ENCODE data around the gene GFY.

The GFY gene

DNA sequence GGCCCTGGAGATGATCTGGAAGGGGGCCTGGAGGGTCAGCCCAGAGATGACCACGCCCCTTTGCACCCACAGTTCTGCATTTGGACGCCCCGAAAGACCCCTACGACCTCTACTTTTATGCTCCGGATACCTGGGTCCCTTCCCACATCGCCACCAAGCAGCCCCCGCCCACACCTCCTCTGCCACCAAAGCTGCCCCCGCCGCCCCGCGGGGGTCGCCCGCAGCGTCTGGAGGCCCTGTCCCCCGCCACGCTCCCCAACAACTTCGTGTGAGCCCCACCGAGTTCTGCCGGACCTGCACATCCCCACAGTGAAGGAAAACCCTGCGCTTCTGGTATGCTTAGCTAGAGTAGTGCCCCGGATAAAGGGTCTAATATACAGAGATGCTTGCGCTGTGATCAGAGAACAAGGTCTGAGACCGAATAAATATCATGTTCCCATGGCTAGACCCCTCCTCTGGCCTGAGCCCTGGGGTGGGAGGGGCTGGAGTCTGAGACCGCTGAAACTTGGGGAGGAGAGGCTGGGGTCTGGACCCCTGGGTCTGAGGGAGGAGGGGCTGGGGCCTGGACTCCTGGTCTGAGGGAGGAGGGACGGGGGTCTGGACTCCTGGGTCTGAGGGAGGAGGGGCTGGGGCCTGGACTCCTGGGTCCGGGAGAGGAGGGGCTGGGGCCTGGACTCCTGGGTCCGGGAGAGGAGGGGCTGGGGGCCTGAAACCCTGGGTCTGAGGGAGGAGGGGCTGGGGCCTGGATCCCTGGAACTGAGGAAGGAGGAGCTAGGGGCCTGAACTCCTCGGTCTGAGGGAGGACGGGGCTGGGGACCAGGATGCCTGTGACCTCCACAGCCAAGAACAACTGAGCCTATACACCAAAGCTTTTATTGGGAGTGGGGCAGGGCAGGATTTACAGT is 3.6 kb downstream of the GFY start:
- DNase-seq = no peak

GRCh38 chr19:49430172-49430677 is 5.0 kb downstream of the GFY start:
- DNase-seq = no peak

DNA sequence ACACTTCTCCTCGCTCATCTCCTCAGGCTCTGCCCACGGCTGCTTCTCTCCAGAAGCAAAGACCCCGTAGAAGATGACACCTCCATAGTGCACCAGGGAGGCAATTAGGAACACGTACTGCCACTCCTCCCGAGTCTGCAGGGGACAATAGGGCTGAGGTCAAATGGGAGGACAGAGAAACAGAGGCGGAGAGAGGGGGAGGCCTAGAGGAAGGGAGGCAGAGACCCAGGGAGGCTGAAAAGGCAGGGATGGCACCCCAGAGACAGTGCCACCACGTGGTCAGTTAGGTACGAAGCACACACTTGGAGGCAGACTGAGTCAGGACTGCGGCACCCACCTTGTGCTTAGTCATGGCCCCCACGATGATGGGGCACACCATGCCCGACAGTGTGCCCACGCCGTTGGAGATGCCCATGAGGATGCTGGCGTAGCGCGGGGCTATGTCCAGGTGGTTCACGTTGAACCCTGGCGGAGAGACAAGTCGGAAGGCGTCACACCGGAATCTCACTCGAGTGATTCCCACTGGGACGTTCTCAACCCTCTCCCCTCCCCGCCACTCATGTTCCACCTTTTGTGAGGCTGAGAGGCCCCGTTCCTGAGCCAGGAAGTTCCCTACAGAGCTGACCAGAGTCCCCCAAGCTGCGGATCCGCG is 5.6 kb downstream of the GFY start:
- DNase-seq = no peak

DNA sequence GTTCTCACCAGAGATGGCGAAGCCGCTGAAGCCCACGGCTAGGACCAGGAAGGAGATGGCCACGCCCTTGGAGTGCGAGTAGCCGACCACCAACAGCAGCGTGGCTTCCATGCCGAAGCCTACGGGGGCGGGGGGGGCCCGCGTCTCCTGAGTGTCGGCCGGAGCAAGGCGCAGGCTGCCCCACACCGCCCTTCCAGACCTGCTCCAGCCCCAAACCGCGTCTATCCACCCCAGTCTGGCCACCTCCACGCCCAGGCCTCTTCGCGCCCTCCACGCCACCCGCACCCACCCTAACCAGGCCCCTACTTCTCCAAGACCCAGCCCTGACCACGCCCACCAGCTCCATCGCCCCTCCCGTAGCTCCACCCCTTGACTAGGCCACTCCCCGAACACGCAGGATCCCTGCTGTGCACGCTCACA is 6.2 kb downstream of the GFY start:
- no peak for DNase-seq

- peak; percentile 43 for DNase-seq
These were observed 7.2 kb downstream of the GFY start for GRCh38 chr19:49432141-49433073.

- no peak for DNase-seq
These were observed 8.2 kb downstream of the GFY start for GRCh38 chr19:49433240-49433901.

- no peak for DNase-seq
These were observed 9.9 kb downstream of the GFY start for GRCh38 chr19:49434907-49435583.

DNA sequence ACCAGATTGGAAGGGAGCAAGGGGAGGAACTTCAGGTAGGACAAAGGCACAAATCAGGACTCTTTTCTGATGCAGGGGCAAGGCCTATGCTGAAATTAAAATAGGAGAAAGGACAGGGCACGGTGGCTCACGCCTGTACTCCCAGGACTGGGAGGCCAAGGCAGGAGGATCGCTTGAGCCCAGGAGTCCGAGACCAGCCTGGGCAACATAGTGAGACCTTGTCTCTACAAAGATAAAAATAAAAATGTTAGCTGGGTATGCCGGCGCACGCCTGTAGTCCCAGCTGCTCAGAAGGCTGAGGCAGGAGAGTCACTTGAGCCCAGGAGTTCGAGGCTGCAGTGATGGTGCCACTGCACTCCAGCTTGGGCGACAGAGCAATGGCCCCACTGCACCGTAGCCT is 10.5 kb downstream of the GFY start:
- DNase-seq = no peak

GRCh38 chr19:49436381-49437017 is 11.3 kb downstream of the GFY start:
- DNase-seq = peak; percentile 57

DNA sequence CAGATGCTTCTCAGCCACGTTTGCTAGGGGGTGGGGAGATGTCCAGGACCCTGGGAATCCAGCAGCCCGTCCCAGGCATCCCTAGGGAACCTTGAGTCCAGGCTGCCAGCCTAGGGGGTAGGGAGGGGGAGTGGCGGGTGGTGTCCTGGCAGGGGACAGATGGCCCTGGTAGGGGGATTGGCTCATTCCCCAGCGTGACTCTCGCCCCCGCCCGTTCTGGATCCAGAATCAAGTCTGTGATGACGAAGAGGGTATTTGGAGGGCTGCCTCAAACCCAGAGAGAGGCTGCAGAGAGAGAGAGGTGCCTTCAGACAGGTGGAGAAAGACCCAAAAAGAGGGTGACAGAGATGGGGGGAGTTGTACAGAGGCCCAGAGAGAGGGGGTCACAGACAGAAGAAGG is 12.0 kb downstream of the GFY start:
- no peak for DNase-seq

DNA sequence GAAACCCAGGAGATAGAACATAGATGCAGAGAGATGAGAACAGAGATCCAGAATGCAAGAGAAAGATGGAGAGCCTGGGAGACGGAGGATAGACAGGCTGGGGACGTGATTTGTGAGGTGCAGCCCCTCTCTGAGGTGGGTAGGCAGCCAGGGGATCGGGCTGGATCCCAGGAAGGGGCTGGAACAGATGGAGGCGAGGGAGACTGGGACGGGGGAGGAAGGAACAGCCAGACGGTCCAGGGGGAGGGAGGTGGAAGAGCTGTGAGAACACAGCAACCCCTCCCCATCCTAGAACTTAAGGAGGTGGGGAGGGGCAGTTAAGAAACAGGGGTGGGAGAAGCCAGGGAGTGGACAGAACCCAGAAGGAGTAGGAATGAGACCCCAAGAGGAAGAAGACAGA is 13.1 kb downstream of the GFY start:
- no peak for DNase-seq

DNA sequence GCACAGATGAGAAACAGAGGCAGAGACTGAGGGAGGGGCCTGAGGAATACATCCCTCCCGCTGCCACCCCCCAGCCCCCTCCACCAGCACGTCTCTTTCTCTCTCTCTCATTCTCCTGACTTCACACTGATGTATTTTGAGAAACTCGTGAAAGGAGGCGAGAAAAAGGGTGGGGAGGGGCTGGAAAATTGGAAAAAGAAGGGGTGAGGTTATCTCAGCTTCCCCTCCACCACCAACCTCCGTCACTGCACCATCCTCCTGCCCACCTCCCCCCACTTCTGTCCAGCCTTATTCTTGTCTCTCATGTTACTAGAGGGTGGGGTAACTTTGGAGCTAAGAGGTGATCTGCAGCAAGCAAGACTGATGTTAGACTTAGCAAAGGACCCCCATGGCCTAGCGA is 14.6 kb downstream of the GFY start:
- no peak for DNase-seq

DNA sequence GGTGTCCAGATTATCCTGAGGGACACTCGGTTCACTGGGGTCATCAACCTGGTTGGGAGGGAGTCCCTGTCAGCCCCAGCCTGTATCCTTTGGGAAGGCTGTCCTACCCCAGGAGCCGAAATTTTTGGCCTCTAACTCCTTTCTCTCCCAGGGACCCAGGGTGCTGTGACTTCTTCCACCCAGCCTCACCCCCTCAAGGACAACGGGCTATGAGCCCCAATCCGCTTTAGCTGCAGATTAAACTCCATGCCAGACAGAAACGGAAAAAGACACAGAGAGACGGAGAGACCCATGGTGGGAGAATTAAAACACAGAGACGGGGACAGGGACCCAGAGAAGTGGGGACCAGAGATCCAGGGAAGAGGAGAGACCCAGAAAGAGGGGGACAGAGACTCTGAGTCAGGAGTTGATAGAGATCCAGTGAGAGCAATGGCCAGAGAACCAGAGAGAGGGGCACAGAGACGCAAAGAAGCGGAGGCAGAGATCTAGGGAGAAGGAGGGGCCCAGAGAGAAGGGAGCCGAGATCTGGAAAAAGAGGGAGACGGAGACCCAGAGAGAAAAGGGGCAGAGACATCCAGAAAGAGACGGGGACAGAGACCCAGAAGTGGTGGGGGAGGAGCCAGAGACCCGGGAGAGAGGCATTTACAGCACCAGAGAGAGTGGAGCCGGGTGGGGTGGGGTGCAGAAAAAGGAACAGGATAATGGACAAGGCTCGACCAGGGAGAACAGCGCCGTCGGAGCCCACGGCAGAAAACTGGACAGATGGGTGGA is 15.4 kb downstream of the GFY start:
- no peak for DNase-seq

DNA sequence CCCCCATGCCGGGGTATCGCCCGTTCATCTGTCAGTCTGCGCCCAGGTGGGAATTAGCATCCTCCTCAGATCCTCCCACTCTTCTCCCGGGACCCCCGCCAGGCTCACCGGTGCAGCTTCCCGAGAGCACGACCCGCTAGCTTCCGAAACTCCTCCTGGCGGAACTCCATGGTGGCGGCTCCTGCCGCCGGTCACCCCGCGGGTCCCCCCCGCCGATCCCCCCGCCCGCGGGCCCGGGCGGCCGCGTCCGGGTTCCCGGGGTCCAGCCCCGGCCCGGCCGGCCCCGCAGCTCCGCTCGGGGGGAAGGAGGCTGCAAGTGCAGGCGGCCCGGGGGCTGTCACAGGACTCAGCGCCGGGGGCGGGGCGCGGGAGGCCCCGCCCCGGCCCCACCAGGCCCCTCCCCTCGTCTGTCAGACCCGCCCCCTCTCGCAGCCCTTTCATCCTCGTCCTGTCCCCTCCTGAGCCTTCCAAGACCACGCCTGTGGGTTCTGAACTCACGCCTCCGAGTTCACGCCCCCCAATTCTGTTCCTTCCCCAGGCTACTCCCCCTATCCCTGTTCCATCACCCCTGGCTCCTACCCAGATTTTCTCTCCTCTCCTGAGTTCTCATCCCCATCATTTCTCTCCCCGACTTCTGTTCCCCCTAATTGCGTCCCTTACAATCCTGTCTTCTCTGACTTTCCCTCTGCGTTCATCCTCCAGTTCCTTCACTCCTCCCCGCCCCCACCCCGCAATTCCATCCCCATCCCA is 16.2 kb downstream of the GFY start, which contains the start of gene SLC17A7:
Gene SLC17A7, minus strand, starts transcription at position 318 of the 750 bp plus-strand sequence. Its CDS starts 148 bp downstream, at position 170.
- peak; percentile 56 for DNase-seq

GRCh38 chr19:49441960-49442350 is 16.8 kb downstream of the GFY start:
- no peak for DNase-seq

DNA sequence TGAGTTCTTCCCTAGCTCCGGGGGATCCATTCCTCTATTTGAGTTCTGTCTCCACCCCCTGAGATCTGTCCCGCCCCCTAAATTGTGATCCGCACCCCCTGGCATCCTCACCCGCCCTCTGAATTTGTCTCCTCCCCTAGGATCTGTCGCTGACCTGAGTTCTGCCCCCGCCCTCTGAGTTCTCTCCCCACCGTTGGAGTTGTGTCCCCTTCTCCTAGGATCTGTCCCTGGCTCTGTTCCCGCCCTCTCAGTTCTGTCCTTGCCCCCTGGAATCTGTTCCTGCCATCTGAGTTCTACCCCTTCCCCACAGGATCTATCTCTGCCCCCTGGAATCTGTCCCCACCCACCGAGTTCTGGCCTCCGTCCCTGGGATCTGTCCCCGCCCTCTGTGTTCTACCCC is 17.2 kb downstream of the GFY start:
- no peak for DNase-seq

- peak; percentile 59 for DNase-seq
These were observed 17.7 kb downstream of the GFY start for GRCh38 chr19:49442771-49443365.

GRCh38 chr19:49443366-49444099 is 18.3 kb downstream of the GFY start:
- peak; percentile 93 for DNase-seq

Data from CD4-positive, alpha-beta T cell treated with Interleukin-12 subunit alpha and Interleukin-12 subunit beta, for 1 hour (primary cell).